Ovary (tissue), 9 donors: ENCODE measurements around the gene PIP5K1B. TPM values are rescaled to one million over a fixed set of nuclear protein-coding genes. Genes with fewer than 3 reads are reported as not detected.

Source experiments
- DNase-seq, 5 donors: peaks; one replicate each; pipeline ENCODE4 v3.0.0-alpha.2; 2019 to 2020
- H3K27ac ChIP-seq, 2 donors: fragments of 200-600 bp; one replicate each; pipeline versions ENCODE4 v1.5.1 to v1.8.0; 2019 to 2022
- H3K27me3 ChIP-seq: fragments of 200-600 bp; one replicate; pipeline ENCODE4 v1.8.0; 2022
- H3K36me3 ChIP-seq: fragments of 200-600 bp; sonication (generic); one replicate; pipeline ENCODE4 v1.5.1; 2019
- H3K4me1 ChIP-seq: one replicate; pipeline ENCODE4 v1.8.1; 2013; ENCODE audit warnings: mild to moderate bottlenecking, moderate library complexity; ENCODE audit not compliant: insufficient read depth
- H3K4me3 ChIP-seq: fragments of 200-600 bp; sonication (generic); one replicate; pipeline ENCODE4 v1.5.1; 2017
- H3K9me3 ChIP-seq, 2 donors: fragments of 200-600 bp in 1 of 2; sonication (generic) in 1 of 2; one replicate each; pipeline versions ENCODE4 v1.5.1 to v1.8.1; 2013 to 2019; ENCODE audit warnings: mild to moderate bottlenecking in 1 of 2, moderate library complexity in 1 of 2
- EP300 ChIP-seq: sonication (generic); formaldehyde crosslinking; IDR thresholded peaks from one replicate; pipeline ENCODE4 v1.6.1; 2017; ENCODE audit warnings: antibody characterized with exemption
- POLR2A ChIP-seq: fragments of 450-650 bp; IDR thresholded peaks from one replicate; pipeline ENCODE4 v1.6.1; 2017; ENCODE audit warnings: antibody characterized with exemption, mild to moderate bottlenecking, moderate library complexity
- WGBS, 3 donors: extraction: QIAGEN DNeasy Blood & Tissue Kit in 1 of 3; methylation state at CpG; one replicate each; pipeline versions ENCODE4 v1.1.5 to v1.1.7; 2013 to 2017; 5-methylcytosine and 5-hydroxymethylcytosine counted together
- intact Hi-C, 4 donors: fragments of 100-400 bp; cut with DNase I; formaldehyde crosslinking; loops; one replicate each; pipeline versions ENCODE4 v1.11.0 to v1.15.1; 2022 to 2023
- polyA plus RNA-seq, 2 donors: library from polyadenylated mRNA; stranded (reverse); fragments of 200-250 nt in 1 of 2; fragments of 350-450 nt in 1 of 2; fragmentation: Illumina TruSeq in 1 of 2; extraction: RNeasy Lipid Tissue Mini Kit (QIAGEN cat#74804) in 1 of 2; gene quantifications; one replicate each; pipeline ENCODE4 v1.2.3, GENCODE V29; 2013 to 2014
- total RNA-seq, 7 donors: library from RNA; depleted of rRNA in 2 of 7; stranded (reverse); fragments of >200 nt in 2 of 7; fragmentation: NEBNext Ultra II Directional in 3 of 7; extraction: Animal tissue kit (Norgen Biotek cat#: 25700) in 3 of 7; gene quantifications; one replicate each; pipeline versions ENCODE4 v1.1.0 to v1.2.4, GENCODE V29; 2016 to 2023
- TF ChIP-seq, protein P1 (sequence below), 3 donors: fragments of 450-650 bp in 2 of 3; fragments of 200-600 bp in 1 of 3; IDR thresholded peaks; one replicate each; pipeline versions ENCODE4 v1.5.1 to v1.8.0; 2016 to 2022; ENCODE audit warnings: antibody characterized with exemption in 3 of 3, mild to moderate bottlenecking in 1 of 3
- donor health status: DM: no; HTN: no; CAD: no; lungs with moderate emphysema.
- donor health status: DM: no; HTN: no; CAD: no.
- donor health status: Bipolar disorder and iron deficiency.
- donor health status: DM: yes; HTN: yes; CAD: no.
- donor health status: DM: no; HTN: no; CAD: no.
- donor health status: DM: yes; HTN: yes; CAD: no.

The PIP5K1B gene
- total and polyA plus RNA-seq, 9 donors = 0.36 to 3.4 (median 1.0) TPM

DNA sequence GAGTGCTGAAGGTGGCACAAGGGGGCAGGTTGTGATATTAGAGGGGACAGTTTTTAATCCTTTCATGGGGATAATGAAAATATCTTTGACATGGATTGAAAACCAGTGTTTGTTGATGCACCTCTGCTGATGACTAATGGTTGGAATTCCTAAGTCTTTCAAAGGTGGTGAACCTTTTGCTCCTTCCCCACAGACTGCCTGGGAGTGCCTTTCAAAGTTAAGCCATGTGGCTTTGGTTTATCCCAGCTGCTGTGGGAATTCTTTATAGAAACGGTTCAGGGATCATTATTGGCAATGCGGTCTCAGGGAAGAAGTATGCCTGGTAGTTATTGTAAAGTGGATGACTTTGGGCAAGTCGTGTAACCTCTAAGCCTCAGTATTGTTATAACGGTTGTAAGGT, 45.7 kb downstream of the PIP5K1B start:
- TF ChIP-seq EP300 (no peak), POLR2A (no peak)
- TF ChIP-seq, protein P1, sequence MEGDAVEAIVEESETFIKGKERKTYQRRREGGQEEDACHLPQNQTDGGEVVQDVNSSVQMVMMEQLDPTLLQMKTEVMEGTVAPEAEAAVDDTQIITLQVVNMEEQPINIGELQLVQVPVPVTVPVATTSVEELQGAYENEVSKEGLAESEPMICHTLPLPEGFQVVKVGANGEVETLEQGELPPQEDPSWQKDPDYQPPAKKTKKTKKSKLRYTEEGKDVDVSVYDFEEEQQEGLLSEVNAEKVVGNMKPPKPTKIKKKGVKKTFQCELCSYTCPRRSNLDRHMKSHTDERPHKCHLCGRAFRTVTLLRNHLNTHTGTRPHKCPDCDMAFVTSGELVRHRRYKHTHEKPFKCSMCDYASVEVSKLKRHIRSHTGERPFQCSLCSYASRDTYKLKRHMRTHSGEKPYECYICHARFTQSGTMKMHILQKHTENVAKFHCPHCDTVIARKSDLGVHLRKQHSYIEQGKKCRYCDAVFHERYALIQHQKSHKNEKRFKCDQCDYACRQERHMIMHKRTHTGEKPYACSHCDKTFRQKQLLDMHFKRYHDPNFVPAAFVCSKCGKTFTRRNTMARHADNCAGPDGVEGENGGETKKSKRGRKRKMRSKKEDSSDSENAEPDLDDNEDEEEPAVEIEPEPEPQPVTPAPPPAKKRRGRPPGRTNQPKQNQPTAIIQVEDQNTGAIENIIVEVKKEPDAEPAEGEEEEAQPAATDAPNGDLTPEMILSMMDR (IDR thresholded peaks at IDR 0.05) = no peak
- 56 to 62% (median 57%) methylated on average over 4 of the region's 4 CpGs for WGBS, 3 donors
- no peaks in the 10 kb centered on the region for H3K4me1 ChIP-seq
- intact Hi-C loops = no loop called here
- H3K27me3 ChIP-seq = no peaks in the 10 kb centered on the region
- no peak overlapping the region for H3K4me3 ChIP-seq
- no peaks in the 10 kb centered on the region for H3K36me3 ChIP-seq
- H3K27ac ChIP-seq = no peak overlapping the region
- no peaks in the 10 kb centered on the region for H3K9me3 ChIP-seq
- no peak for DNase-seq

DNA sequence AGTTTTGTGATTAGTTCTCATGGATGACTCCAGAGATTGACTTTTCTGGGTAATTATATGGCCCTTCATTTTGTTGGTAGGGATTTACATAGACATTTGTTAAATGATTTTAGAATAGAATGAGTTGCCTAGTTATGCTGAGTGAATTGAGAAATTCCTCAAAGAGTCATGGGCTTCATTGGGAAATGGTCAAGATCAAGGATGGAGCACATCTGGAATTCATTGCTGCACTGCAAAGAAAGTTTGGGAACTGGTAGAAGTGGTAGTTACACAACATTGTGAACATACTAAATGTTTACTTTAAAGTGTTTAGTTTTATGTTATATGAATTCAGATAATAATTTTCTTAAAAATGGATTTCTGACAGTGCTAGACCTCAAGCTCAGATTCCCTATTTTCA, 46.5 kb downstream of the PIP5K1B start:
- TF ChIP-seq, protein P1 (IDR thresholded peaks at IDR 0.05) = no peak
- TF ChIP-seq POLR2A = no peak
- no peak for TF ChIP-seq EP300
- Histone ChIP-seq H3K27me3 (no peaks in the 10 kb centered on the region), H3K4me1 (no peaks in the 10 kb centered on the region), H3K27ac (no peak overlapping the region), H3K4me3 (no peak overlapping the region), H3K36me3 (no peaks in the 10 kb centered on the region), H3K9me3 (no peaks in the 10 kb centered on the region)
- no peak for DNase-seq
- intact Hi-C loops = no loop called here

DNA sequence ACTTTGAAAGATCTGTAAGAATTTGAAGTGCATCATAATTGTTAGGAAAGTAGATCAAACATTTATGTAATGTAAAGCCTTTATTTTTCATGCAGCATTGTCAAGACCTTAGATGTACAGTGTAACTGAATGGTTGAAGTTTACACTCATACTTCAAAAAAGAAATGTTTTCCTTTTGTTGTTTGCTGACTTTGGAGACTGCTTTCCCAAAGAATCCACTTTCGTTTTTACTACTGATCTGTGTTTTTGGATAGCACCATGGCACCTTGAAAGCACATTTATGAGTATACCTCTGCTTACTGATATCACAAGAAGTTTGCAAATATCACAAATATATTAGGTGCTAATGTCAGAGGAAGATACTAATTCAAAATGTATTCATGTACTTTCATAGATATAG, 50.0 kb downstream of the PIP5K1B start:
- no peaks in the 10 kb centered on the region for H3K27me3 ChIP-seq
- H3K9me3 ChIP-seq = no peaks in the 10 kb centered on the region
- TF ChIP-seq, protein P1 (IDR thresholded peaks at IDR 0.05) = no peak
- TF ChIP-seq POLR2A = no peak
- TF ChIP-seq EP300 = no peak
- intact Hi-C loops = no loop called here
- no peaks in the 10 kb centered on the region for H3K4me1 ChIP-seq
- H3K27ac ChIP-seq = no peak overlapping the region
- no peak for DNase-seq
- H3K36me3 ChIP-seq = no peaks in the 10 kb centered on the region
- 16 to 32% (median 25%) methylated on average over 1 of the region's 1 CpG for WGBS, 3 donors
- no peak overlapping the region for H3K4me3 ChIP-seq

DNA sequence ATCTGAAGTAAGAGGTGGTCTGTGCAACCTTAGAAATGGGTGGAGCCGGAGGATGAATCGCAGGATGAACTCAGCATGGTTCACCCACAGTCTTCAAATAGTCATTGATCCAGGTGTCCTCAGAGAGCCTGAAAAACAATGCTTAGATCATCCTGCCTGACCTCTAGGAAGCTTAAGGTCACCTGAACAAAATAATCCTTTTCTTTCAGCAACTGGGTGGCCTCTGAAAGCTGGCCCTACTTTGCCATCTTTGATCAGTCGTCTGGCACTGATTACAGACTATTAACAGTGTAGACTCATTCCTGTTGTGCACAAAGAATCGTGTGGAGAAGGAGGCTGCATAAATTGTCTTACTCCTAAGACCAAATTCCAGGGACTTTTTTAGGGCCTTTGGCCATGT, 50.7 kb downstream of the PIP5K1B start:
- no peak for DNase-seq
- H3K4me1 ChIP-seq = no peaks in the 10 kb centered on the region
- no peaks in the 10 kb centered on the region for H3K27me3 ChIP-seq
- 58 to 62% (median 61%) methylated on average over 4 of the region's 4 CpGs for WGBS, 3 donors
- H3K27ac ChIP-seq = no peak overlapping the region
- H3K9me3 ChIP-seq = no peaks in the 10 kb centered on the region
- intact Hi-C loops = no loop called here
- TF ChIP-seq EP300 (no peak), POLR2A (no peak)
- TF ChIP-seq, protein P1 (IDR thresholded peaks at IDR 0.05) = no peak
- H3K4me3 ChIP-seq = no peak overlapping the region
- H3K36me3 ChIP-seq = no peaks in the 10 kb centered on the region
